ENCODE results near the gene CAPZB. TPM values are rescaled to one million over a fixed set of nuclear protein-coding genes. Genes with fewer than 3 reads are reported as not detected.

The CAPZB gene
- polyA plus RNA-seq, 3 donors = 290 to 504 (median 407) TPM

DNA sequence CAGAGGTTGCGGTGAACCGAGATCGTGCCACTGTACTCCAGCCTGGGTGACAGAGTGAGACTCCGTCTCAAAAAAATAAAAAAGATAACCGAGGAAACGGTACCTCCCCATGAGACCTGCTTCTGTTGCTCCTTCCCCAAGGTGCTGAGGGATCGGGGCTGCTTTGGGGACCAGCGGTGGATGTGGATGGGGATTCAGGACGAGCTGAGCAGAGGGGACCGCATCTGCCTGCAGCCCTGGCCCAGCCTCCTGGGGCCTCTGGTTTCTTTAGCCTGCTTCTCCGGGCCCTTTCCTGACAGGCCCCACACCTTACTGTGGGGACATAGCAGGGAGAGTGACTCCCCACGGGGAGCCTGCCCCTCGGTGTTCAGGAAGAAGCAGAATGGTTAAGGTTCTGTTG is 156.2 kb downstream of the CAPZB start:
- no peaks in the 10 kb centered on the region for H3K27me3 ChIP-seq (ENCODE audit: control insufficient read depth in 2 of 2, insufficient read depth in 2 of 2, low read length in 2 of 2)
- H3K79me2 ChIP-seq (ENCODE audit: insufficient read depth, low read length) = no peaks in the 10 kb centered on the region
- no peak overlapping the region for H3K4me2 ChIP-seq (replicated peaks; ENCODE audit: extremely low read depth, low read length, poor library complexity, severe bottlenecking)
- no peak overlapping the region for H2AFZ ChIP-seq (ENCODE audit: insufficient read depth, low read depth, low read length, poor library complexity, severe bottlenecking)
- no peak overlapping the region for H3K4me3 ChIP-seq (replicated peaks in 1 of 3; ENCODE audit: low read depth in 2 of 3, low read length in 3 of 3)
- no peaks in the 10 kb centered on the region for H3K9me3 Mint-ChIP-seq
- peak overlapping the region in 1 of 2 donors; percentile 32 for H3K27ac ChIP-seq (ENCODE audit: low read depth in 1 of 2, low read length in 2 of 2)
- peaks cover 0 to 1% (median 0%) of the 10 kb centered on the region in 3 donors for H3K27me3 Mint-ChIP-seq (ENCODE audit: low read depth in 3 of 3)
- peaks cover 52 to 77% of the 10 kb centered on the region in 2 donors for H3K36me3 ChIP-seq (replicated peaks in 1 of 2; ENCODE audit: control insufficient read depth in 1 of 2, insufficient read depth in 2 of 2, low read length in 2 of 2)
- no peak for DNase-seq
- peaks cover 7% of the 10 kb centered on the region for H4K20me1 ChIP-seq (ENCODE audit: insufficient read depth, low read length)
- H3K4me3 Mint-ChIP-seq = no peak overlapping the region
- no peak overlapping the region for H3K9ac ChIP-seq (ENCODE audit: insufficient read depth, low read length, poor library complexity, severe bottlenecking)
- no peak overlapping the region for H3K27ac Mint-ChIP-seq
- WGBS (ENCODE audit: insufficient coverage) = 98% methylated on average over 8 of the region's 13 CpGs
- H3K4me1 ChIP-seq (ENCODE audit: control insufficient read depth in 1 of 2, insufficient read depth in 2 of 2, low read length in 2 of 2) = peaks cover 0 to 7% of the 10 kb centered on the region in 2 donors
- intact Hi-C loops (cut with micrococcal nuclease) = no loop called here
- no peaks in the 10 kb centered on the region for H3K4me1 Mint-ChIP-seq
- H3K9me3 ChIP-seq (replicated peaks in 1 of 2; ENCODE audit: control insufficient read depth in 1 of 2, insufficient read depth in 1 of 2, low read length in 2 of 2) = no peaks in the 10 kb centered on the region
- H3K36me3 Mint-ChIP-seq = peaks cover 41 to 69% of the 10 kb centered on the region in 2 donors
- TF ChIP-seq CTCF (IDR thresholded peaks at IDR 0.05) = no peak

GRCh38 chr1:19328486-19328885 is 156.9 kb downstream of the CAPZB start:
- no peak overlapping the region for H3K9ac ChIP-seq (ENCODE audit: insufficient read depth, low read length, poor library complexity, severe bottlenecking)
- peaks cover 44 to 76% of the 10 kb centered on the region in 2 donors for H3K36me3 Mint-ChIP-seq
- H3K27me3 ChIP-seq (ENCODE audit: control insufficient read depth in 2 of 2, insufficient read depth in 2 of 2, low read length in 2 of 2) = no peaks in the 10 kb centered on the region
- no peak for DNase-seq
- H3K4me3 Mint-ChIP-seq = no peak overlapping the region
- peaks cover 0 to 7% of the 10 kb centered on the region in 2 donors for H3K4me1 ChIP-seq (ENCODE audit: control insufficient read depth in 1 of 2, insufficient read depth in 2 of 2, low read length in 2 of 2)
- no peak for TF ChIP-seq CTCF (IDR thresholded peaks at IDR 0.05)
- no peak overlapping the region for H3K27ac ChIP-seq (ENCODE audit: low read depth in 1 of 2, low read length in 2 of 2)
- peaks cover under 1% of the 10 kb centered on the region for H4K20me1 ChIP-seq (ENCODE audit: insufficient read depth, low read length)
- peaks cover 0 to 1% (median 0%) of the 10 kb centered on the region in 3 donors for H3K27me3 Mint-ChIP-seq (ENCODE audit: low read depth in 3 of 3)
- H3K4me3 ChIP-seq (replicated peaks in 1 of 3; ENCODE audit: low read depth in 2 of 3, low read length in 3 of 3) = no peak overlapping the region
- no peak overlapping the region for H2AFZ ChIP-seq (ENCODE audit: insufficient read depth, low read depth, low read length, poor library complexity, severe bottlenecking)
- no peak overlapping the region for H3K4me2 ChIP-seq (replicated peaks; ENCODE audit: extremely low read depth, low read length, poor library complexity, severe bottlenecking)
- H3K9me3 ChIP-seq (replicated peaks in 1 of 2; ENCODE audit: control insufficient read depth in 1 of 2, insufficient read depth in 1 of 2, low read length in 2 of 2) = no peaks in the 10 kb centered on the region
- no peaks in the 10 kb centered on the region for H3K9me3 Mint-ChIP-seq
- H3K79me2 ChIP-seq (ENCODE audit: insufficient read depth, low read length) = peaks cover 3% of the 10 kb centered on the region
- over 99% methylated on average over 10 of the region's 18 CpGs for WGBS (ENCODE audit: insufficient coverage)
- H3K27ac Mint-ChIP-seq = no peak overlapping the region
- intact Hi-C loops (cut with micrococcal nuclease) = no loop called here
- peaks cover 59 to 84% of the 10 kb centered on the region in 2 donors for H3K36me3 ChIP-seq (replicated peaks in 1 of 2; ENCODE audit: control insufficient read depth in 1 of 2, insufficient read depth in 2 of 2, low read length in 2 of 2)
- H3K4me1 Mint-ChIP-seq = no peaks in the 10 kb centered on the region

All from CD14-positive monocyte (primary cell).